ENCODE measurements around the gene NKIRAS2. TPM values are rescaled to one million over a fixed set of nuclear protein-coding genes. Genes with fewer than 3 reads are reported as not detected.

Gene NKIRAS2
- total and polyA plus RNA-seq, 7 experiments from 2014 or later: 14.3 to 30.5 (median 22.0) TPM

GRCh38 chr17:42052346-42052877 is 32.5 kb downstream of the NKIRAS2 start:
- no peak overlapping the region for H3K27ac Mint-ChIP-seq
- peaks cover 0 to 4% of the 10 kb centered on the region in 2 donors for H3K4me1 ChIP-seq (ENCODE audit: control insufficient read depth in 2 of 2, insufficient read depth in 2 of 2, low read length in 2 of 2)
- DNase-seq (no peak), ATAC-seq (no peak)
- no peaks in the 10 kb centered on the region for H3K9me3 Mint-ChIP-seq
- POLR2A ChIA-PET: interaction anchor here (0.5 kb wide), 1 partner anchor 50 kb away, joined by 3 read pairs; no protein-coding TSS in a partner anchor
- H3K9me3 ChIP-seq (ENCODE audit: control insufficient read depth in 2 of 3, low read length in 3 of 3): no peaks in the 10 kb centered on the region
- intact Hi-C loops (cut with micrococcal nuclease): no loop called here
- no peak overlapping the region for H3K4me3 ChIP-seq (ENCODE audit: low read length)
- no peak overlapping the region for H3K27ac ChIP-seq (ENCODE audit: low read depth, low read length)
- H3K27me3 ChIP-seq (ENCODE audit: control insufficient read depth in 2 of 2, insufficient read depth in 2 of 2, low read length in 2 of 2): no peaks in the 10 kb centered on the region
- peaks cover 23 to 62% (median 25%) of the 10 kb centered on the region in 5 donors for H3K27me3 Mint-ChIP-seq
- H3K4me3 Mint-ChIP-seq: peak overlapping the region in 1 of 10 donors; percentile 15
- H3K4me1 Mint-ChIP-seq: peaks cover 6 to 13% (median 7%) of the 10 kb centered on the region in 7 donors
- no peaks in the 10 kb centered on the region for H3K36me3 ChIP-seq (ENCODE audit: control insufficient read depth in 2 of 3, insufficient read depth in 3 of 3, low read length in 3 of 3)
- no peaks in the 10 kb centered on the region for H3K36me3 Mint-ChIP-seq
- CTCF ChIA-PET: no interaction called here

- Histone ChIP-seq H3K4me3 (ENCODE audit: low read length) (no peak overlapping the region), H3K4me1 (ENCODE audit: control insufficient read depth in 2 of 2, insufficient read depth in 2 of 2, low read length in 2 of 2) (peaks cover 0 to 4% of the 10 kb centered on the region in 2 donors), H3K36me3 (ENCODE audit: control insufficient read depth in 2 of 3, insufficient read depth in 3 of 3, low read length in 3 of 3) (no peaks in the 10 kb centered on the region), H3K9me3 (ENCODE audit: control insufficient read depth in 2 of 3, low read length in 3 of 3) (no peaks in the 10 kb centered on the region), H3K27me3 (ENCODE audit: control insufficient read depth in 2 of 2, insufficient read depth in 2 of 2, low read length in 2 of 2) (no peaks in the 10 kb centered on the region), H3K27ac (ENCODE audit: low read depth, low read length) (no peak overlapping the region)
- ATAC-seq (no peak), DNase-seq (no peak)
- ChIA-PET POLR2A (no interaction called here), CTCF (no interaction called here)
- H3K27me3 Mint-ChIP-seq: peaks cover 23 to 54% (median 25%) of the 10 kb centered on the region in 5 donors
- intact Hi-C loops (cut with micrococcal nuclease): no loop called here
- H3K27ac Mint-ChIP-seq: no peak overlapping the region
- H3K9me3 Mint-ChIP-seq: no peaks in the 10 kb centered on the region
- no peaks in the 10 kb centered on the region for H3K36me3 Mint-ChIP-seq
- no peak overlapping the region for H3K4me3 Mint-ChIP-seq
- peaks cover 6 to 13% (median 7%) of the 10 kb centered on the region in 7 donors for H3K4me1 Mint-ChIP-seq
These were observed 34.0 kb downstream of the NKIRAS2 start for GRCh38 chr17:42053731-42054500.

- Mint-ChIP-seq H3K9me3 (no peaks in the 10 kb centered on the region), H3K4me3 (no peak overlapping the region), H3K36me3 (no peaks in the 10 kb centered on the region), H3K27me3 (peaks cover 23 to 45% (median 25%) of the 10 kb centered on the region in 5 donors), H3K27ac (no peak overlapping the region), H3K4me1 (peaks cover 6 to 8% (median 7%) of the 10 kb centered on the region in 7 donors)
- DNase-seq (no peak), ATAC-seq (no peak)
- POLR2A ChIA-PET: no interaction called here
- H3K27ac ChIP-seq (ENCODE audit: low read depth, low read length): no peak overlapping the region
- H3K9me3 ChIP-seq (ENCODE audit: control insufficient read depth in 2 of 3, low read length in 3 of 3): no peaks in the 10 kb centered on the region
- no peaks in the 10 kb centered on the region for H3K36me3 ChIP-seq (ENCODE audit: control insufficient read depth in 2 of 3, insufficient read depth in 3 of 3, low read length in 3 of 3)
- H3K4me3 ChIP-seq (ENCODE audit: low read length): no peak overlapping the region
- CTCF ChIA-PET: interaction anchor here (1.1 to 1.2 kb wide), 2 partner anchors 11 to 61 kb away, joined by 3 to 4 read pairs; no protein-coding TSS in a partner anchor
- peaks cover 0 to 1% of the 10 kb centered on the region in 2 donors for H3K4me1 ChIP-seq (ENCODE audit: control insufficient read depth in 2 of 2, insufficient read depth in 2 of 2, low read length in 2 of 2)
- H3K27me3 ChIP-seq (ENCODE audit: control insufficient read depth in 2 of 2, insufficient read depth in 2 of 2, low read length in 2 of 2): no peaks in the 10 kb centered on the region
- intact Hi-C loops (cut with micrococcal nuclease): no loop called here
These were observed 35.1 kb downstream of the NKIRAS2 start for GRCh38 chr17:42055027-42055426.

GRCh38 chr17:42055496-42055895 is 35.6 kb downstream of the NKIRAS2 start:
- Histone ChIP-seq H3K4me3 (ENCODE audit: low read length) (no peak overlapping the region), H3K9me3 (ENCODE audit: control insufficient read depth in 2 of 3, low read length in 3 of 3) (no peaks in the 10 kb centered on the region), H3K4me1 (ENCODE audit: control insufficient read depth in 2 of 2, insufficient read depth in 2 of 2, low read length in 2 of 2) (no peaks in the 10 kb centered on the region), H3K36me3 (ENCODE audit: control insufficient read depth in 2 of 3, insufficient read depth in 3 of 3, low read length in 3 of 3) (no peaks in the 10 kb centered on the region), H3K27me3 (ENCODE audit: control insufficient read depth in 2 of 2, insufficient read depth in 2 of 2, low read length in 2 of 2) (no peaks in the 10 kb centered on the region), H3K27ac (ENCODE audit: low read depth, low read length) (no peak overlapping the region)
- Mint-ChIP-seq H3K4me3 (no peak overlapping the region), H3K27ac (no peak overlapping the region), H3K36me3 (no peaks in the 10 kb centered on the region), H3K9me3 (no peaks in the 10 kb centered on the region), H3K4me1 (peaks cover 6 to 10% (median 7%) of the 10 kb centered on the region in 7 donors), H3K27me3 (peaks cover 23 to 48% (median 25%) of the 10 kb centered on the region in 5 donors)
- intact Hi-C loops (cut with micrococcal nuclease): no loop called here
- ATAC-seq: no peak
- ChIA-PET POLR2A (no interaction called here), CTCF (interaction anchor here (1.1 to 1.2 kb wide), 2 partner anchors 10 to 60 kb away, joined by 3 to 4 read pairs; no protein-coding TSS in a partner anchor)
- no peak for DNase-seq

- Histone ChIP-seq H3K27ac (ENCODE audit: low read depth, low read length) (no peak overlapping the region), H3K4me1 (ENCODE audit: control insufficient read depth in 2 of 2, insufficient read depth in 2 of 2, low read length in 2 of 2) (no peaks in the 10 kb centered on the region), H3K9me3 (ENCODE audit: control insufficient read depth in 2 of 3, low read length in 3 of 3) (no peaks in the 10 kb centered on the region), H3K27me3 (ENCODE audit: control insufficient read depth in 2 of 2, insufficient read depth in 2 of 2, low read length in 2 of 2) (no peaks in the 10 kb centered on the region), H3K36me3 (ENCODE audit: control insufficient read depth in 2 of 3, insufficient read depth in 3 of 3, low read length in 3 of 3) (no peaks in the 10 kb centered on the region), H3K4me3 (ENCODE audit: low read length) (no peak overlapping the region)
- Mint-ChIP-seq H3K27ac (peak overlapping the region in 1 of 9 donors; percentile 59), H3K4me1 (peaks cover 0 to 4% (median 0%) of the 10 kb centered on the region in 7 donors), H3K36me3 (no peaks in the 10 kb centered on the region), H3K9me3 (no peaks in the 10 kb centered on the region), H3K27me3 (peaks cover 18 to 42% (median 24%) of the 10 kb centered on the region in 5 donors), H3K4me3 (no peak overlapping the region)
- DNase-seq: no peak
- ATAC-seq: no peak
- ChIA-PET CTCF (interaction anchor here (0.7 kb wide), 1 partner anchor 9 kb away, joined by 5 read pairs; no protein-coding TSS in a partner anchor), POLR2A (no interaction called here)
- intact Hi-C loops (cut with micrococcal nuclease): no loop called here
These were observed 36.7 kb downstream of the NKIRAS2 start for GRCh38 chr17:42056635-42057034.

GRCh38 chr17:42058063-42058462 is 38.2 kb downstream of the NKIRAS2 start:
- Mint-ChIP-seq H3K4me3 (no peak overlapping the region), H3K27me3 (peaks cover 6 to 33% (median 13%) of the 10 kb centered on the region in 5 donors), H3K36me3 (no peaks in the 10 kb centered on the region), H3K27ac (no peak overlapping the region), H3K4me1 (peaks cover 0 to 4% (median 3%) of the 10 kb centered on the region in 7 donors), H3K9me3 (no peaks in the 10 kb centered on the region)
- Histone ChIP-seq H3K27me3 (ENCODE audit: control insufficient read depth in 2 of 2, insufficient read depth in 2 of 2, low read length in 2 of 2) (no peaks in the 10 kb centered on the region), H3K36me3 (ENCODE audit: control insufficient read depth in 2 of 3, insufficient read depth in 3 of 3, low read length in 3 of 3) (no peaks in the 10 kb centered on the region), H3K27ac (ENCODE audit: low read depth, low read length) (no peak overlapping the region), H3K4me3 (ENCODE audit: low read length) (no peak overlapping the region), H3K4me1 (ENCODE audit: control insufficient read depth in 2 of 2, insufficient read depth in 2 of 2, low read length in 2 of 2) (no peaks in the 10 kb centered on the region), H3K9me3 (ENCODE audit: control insufficient read depth in 2 of 3, low read length in 3 of 3) (no peaks in the 10 kb centered on the region)
- CTCF ChIA-PET: no interaction called here
- POLR2A ChIA-PET: no interaction called here
- intact Hi-C loops (cut with micrococcal nuclease): no loop called here
- DNase-seq (no peak), ATAC-seq (no peak)
